Astrocyte (in vitro differentiated cells and primary cell): ENCODE data around the gene TMEM40.

Source experiments
- EZH2 ChIP-seq: IDR thresholded peaks from 2 replicates; pipeline ENCODE4 v1.6.1; 2012; ENCODE audit warnings: mild to moderate bottlenecking, low read length, inconsistent platforms; ENCODE audit not compliant: insufficient read depth
- TF ChIP-seq, protein P1 (sequence below): IDR thresholded peaks from 2 replicates; pipeline ENCODE4 v1.5.1; 2011; ENCODE audit warnings: low read depth, mild to moderate bottlenecking, inconsistent platforms, low read length, moderate library complexity; ENCODE audit not compliant: insufficient read depth

DNA sequence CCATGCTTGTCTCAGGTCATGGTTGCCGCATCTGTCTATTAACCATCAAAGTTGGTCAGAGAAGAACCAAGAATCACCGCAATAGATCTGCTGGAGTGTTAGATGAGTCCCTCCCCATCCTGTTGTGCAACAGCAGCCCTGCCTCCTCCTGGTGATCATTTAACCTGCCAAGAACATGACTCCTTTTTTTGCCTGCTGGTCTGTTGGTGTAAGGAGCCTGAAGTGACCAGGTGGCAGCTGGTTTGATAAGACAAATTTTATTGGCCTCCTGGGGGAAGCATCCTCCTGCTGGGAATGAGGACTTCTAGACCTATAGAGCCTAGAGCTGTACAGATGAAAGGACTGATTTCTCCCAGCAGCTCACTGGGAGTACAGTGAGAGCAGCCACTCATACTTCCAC lies 51.6 kb downstream of the TMEM40 start:
- TF ChIP-seq, protein P1, sequence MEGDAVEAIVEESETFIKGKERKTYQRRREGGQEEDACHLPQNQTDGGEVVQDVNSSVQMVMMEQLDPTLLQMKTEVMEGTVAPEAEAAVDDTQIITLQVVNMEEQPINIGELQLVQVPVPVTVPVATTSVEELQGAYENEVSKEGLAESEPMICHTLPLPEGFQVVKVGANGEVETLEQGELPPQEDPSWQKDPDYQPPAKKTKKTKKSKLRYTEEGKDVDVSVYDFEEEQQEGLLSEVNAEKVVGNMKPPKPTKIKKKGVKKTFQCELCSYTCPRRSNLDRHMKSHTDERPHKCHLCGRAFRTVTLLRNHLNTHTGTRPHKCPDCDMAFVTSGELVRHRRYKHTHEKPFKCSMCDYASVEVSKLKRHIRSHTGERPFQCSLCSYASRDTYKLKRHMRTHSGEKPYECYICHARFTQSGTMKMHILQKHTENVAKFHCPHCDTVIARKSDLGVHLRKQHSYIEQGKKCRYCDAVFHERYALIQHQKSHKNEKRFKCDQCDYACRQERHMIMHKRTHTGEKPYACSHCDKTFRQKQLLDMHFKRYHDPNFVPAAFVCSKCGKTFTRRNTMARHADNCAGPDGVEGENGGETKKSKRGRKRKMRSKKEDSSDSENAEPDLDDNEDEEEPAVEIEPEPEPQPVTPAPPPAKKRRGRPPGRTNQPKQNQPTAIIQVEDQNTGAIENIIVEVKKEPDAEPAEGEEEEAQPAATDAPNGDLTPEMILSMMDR = no peak
- TF ChIP-seq EZH2 = no peak
